Measurements from ENCODE around the gene SORT1.
"Not testable (repeated sequence)": the region's sequence is repeated elsewhere in the genome, so short reads cannot be mapped to it uniquely, and the experiment has no call there.

Gene SORT1

GRCh38 chr1:109397581-109398342 lies at the start of gene SORT1:
Gene SORT1 (minus strand): TSS chr1:109397918. CDS start chr1:109397892, 26 bp downstream.
- peak; percentile 31 to 40 for DNase-seq

- not testable (repeated sequence) for DNase-seq
Observed at GRCh38 chr1:109445949-109446695, 48.4 kb upstream of the SORT1 start.

GRCh38 chr1:109444346-109444745 lies 46.6 kb upstream of the SORT1 start:
- DNase-seq: no peak

GRCh38 chr1:109443476-109443875 lies 45.8 kb upstream of the SORT1 start:
- DNase-seq: no peak

GRCh38 chr1:109441069-109441468 lies 43.4 kb upstream of the SORT1 start:
- DNase-seq: no peak

GRCh38 chr1:109438798-109439297 lies 41.1 kb upstream of the SORT1 start:
- no peak for DNase-seq

GRCh38 chr1:109434484-109434883 lies 36.8 kb upstream of the SORT1 start:
- no peak for DNase-seq

GRCh38 chr1:109433322-109433721 lies 35.6 kb upstream of the SORT1 start:
- DNase-seq: no peak

GRCh38 chr1:109432336-109432735 lies 34.6 kb upstream of the SORT1 start:
- DNase-seq: no peak

- DNase-seq: no peak
Observed at GRCh38 chr1:109427171-109427467, 29.4 kb upstream of the SORT1 start.

- peak; percentile 91 to 95 for DNase-seq
Observed at GRCh38 chr1:109426281-109427170, 28.8 kb upstream of the SORT1 start, which contains the start of gene PSMA5. Gene PSMA5 (minus strand): TSS chr1:109426448. CDS start chr1:109426330, 118 bp downstream.

- peak; percentile 57 to 65 for DNase-seq
Observed at GRCh38 chr1:109425391-109426280, 27.9 kb upstream of the SORT1 start.

- DNase-seq: no peak
Observed at GRCh38 chr1:109423498-109423897, 25.8 kb upstream of the SORT1 start.

- no peak for DNase-seq
Observed at GRCh38 chr1:109412551-109412950, 14.8 kb upstream of the SORT1 start.

GRCh38 chr1:109404838-109405237 lies 7.1 kb upstream of the SORT1 start:
- DNase-seq: no peak

- no peak for DNase-seq
Observed at GRCh38 chr1:109402025-109402424, 4.3 kb upstream of the SORT1 start.

- DNase-seq: no peak
Observed at GRCh38 chr1:109400035-109400655, 2.4 kb upstream of the SORT1 start.

- DNase-seq: peak in 1 of 2 donors; percentile 45
Observed at GRCh38 chr1:109399326-109399957, 1.7 kb upstream of the SORT1 start.

GRCh38 chr1:109398343-109399225 lies 866 bp upstream of the SORT1 start:
- no peak for DNase-seq

All from activated CD4-positive, alpha-beta T cell treated with anti-CD3 and anti-CD28 coated beads for 4 hours (primary cell).